ENCODE data around the gene SLC25A42. TPM values are rescaled to one million over a fixed set of nuclear protein-coding genes. Genes with fewer than 3 reads are reported as not detected.

SLC25A42 gene
- polyA plus RNA-seq, result 1.2 and 2.7 TPM in 2 replicates

GRCh38 chr19:19063183-19064097 is at the start of gene SLC25A42:
SLC25A42 (plus strand) TSS chr19:19063994; CDS start chr19:19096125, 32,131 bp downstream.

GRCh38 chr19:19033426-19034203 is 30.2 kb upstream of the SLC25A42 start, which contains the start of the genes ARMC6 and SUGP2:
ARMC6 (plus strand) TSS chr19:19033603; CDS start chr19:19034210, 607 bp downstream.
SUGP2 (minus strand) TSS chr19:19033517; CDS start chr19:19031071, 2,446 bp downstream.

GRCh38 chr19:19138109-19138981 is 74.6 kb downstream of the SLC25A42 start, which contains the start of gene TMEM161A:
TMEM161A (minus strand) TSS chr19:19138478; CDS start chr19:19138428, 50 bp downstream.

Other genes starting within 250 kb of the SLC25A42 start
- 3.3 and 4.1 TPM in 2 replicates for gene UPF1, start 232.0 kb upstream of the SLC25A42 start, polyA plus RNA-seq
- gene CERS1, start 167.8 kb upstream of the SLC25A42 start, polyA plus RNA-seq, result 11.0 and 19.4 TPM in 2 replicates
- 20.6 and 21.7 TPM in 2 replicates for gene COPE, start 144.6 kb upstream of the SLC25A42 start, polyA plus RNA-seq
- gene DDX49, start 144.3 kb upstream of the SLC25A42 start, polyA plus RNA-seq, result 3.4 and 5.6 TPM in 2 replicates
- 6.3 and 23.4 TPM in 2 replicates for gene HOMER3, start 122.8 kb upstream of the SLC25A42 start, polyA plus RNA-seq
- 74.2 and 85.9 TPM in 2 replicates for gene SUGP2, start 30.5 kb upstream of the SLC25A42 start, polyA plus RNA-seq
- 2.4 and 3.1 TPM in 2 replicates for gene ARMC6, start 30.4 kb upstream of the SLC25A42 start, polyA plus RNA-seq
- 2.4 and 4.6 TPM in 2 replicates for gene TMEM161A, start 74.5 kb downstream of the SLC25A42 start, polyA plus RNA-seq
- gene MEF2B, start 106.3 kb downstream of the SLC25A42 start, polyA plus RNA-seq, result not detected in 2 replicates
- 19.0 and 22.2 TPM in 2 replicates for gene BORCS8, start 128.2 kb downstream of the SLC25A42 start, polyA plus RNA-seq
- gene RFXANK, start 128.3 kb downstream of the SLC25A42 start, polyA plus RNA-seq, result 20.4 and 26.6 TPM in 2 replicates
- 4.2 and 6.4 TPM in 2 replicates for gene NR2C2AP, start 139.4 kb downstream of the SLC25A42 start, polyA plus RNA-seq
- gene NCAN, start 148.0 kb downstream of the SLC25A42 start, polyA plus RNA-seq, result 1.6 and 3.4 TPM in 2 replicates
- 0.46 TPM in 1 of 2 replicates, not detected in the other for gene TM6SF2, start 209.3 kb downstream of the SLC25A42 start, polyA plus RNA-seq